Testis (tissue), 2 donors: ENCODE data around the gene TRIM75.

Source experiments
- CTCF ChIP-seq, 3 experiments: fragments of 450-650 bp in 2 of 3; fragments of 200-600 bp in 1 of 3; sonication (generic) in 1 of 3; IDR thresholded peaks; one replicate each; pipeline ENCODE4 v1.5.1; 2016 to 2019; ENCODE audit warnings: antibody characterized with exemption in 3 of 3, mild to moderate bottlenecking in 2 of 3, moderate library complexity in 1 of 3
- POLR2A ChIP-seq: fragments of 450-650 bp; IDR thresholded peaks from one replicate; pipeline ENCODE4 v1.6.1; 2017; ENCODE audit warnings: antibody characterized with exemption, mild to moderate bottlenecking, moderate library complexity

GRCh38 chr4:165096776-165097175 is 43.1 kb downstream of the TRIM75 start:
- TF ChIP-seq CTCF (IDR thresholded peaks at IDR 0.05) (peak in 2 of 3 experiments; percentile 36), POLR2A (no peak)
